H1 (cell line): ENCODE measurements around the gene PRDM1. TPM values are rescaled to one million over a fixed set of nuclear protein-coding genes. Genes with fewer than 3 reads are reported as not detected.
A peak's percentile ranks its signal among the peaks of the same experiment; 100 is the strongest.

Experiments
- ATF2 ChIP-seq: IDR thresholded peaks from 2 replicates; pipeline ENCODE4 v1.6.1; 2012; ENCODE audit warnings: low read length, inconsistent platforms
- CHD7 ChIP-seq: fragments of 300-600 bp; sonication (generic); IDR thresholded peaks from 2 replicates; pipeline ENCODE4 v1.7.1; 2012; ENCODE audit warnings: low read length, moderate library complexity, mild to moderate bottlenecking, inconsistent platforms; ENCODE audit not compliant: insufficient replicate concordance
- KDM5A ChIP-seq: fragments of 200-600 bp; IDR thresholded peaks from 2 replicates; pipeline ENCODE4 v1.7.1; 2012; ENCODE audit warnings: mild to moderate bottlenecking, low read length, inconsistent platforms, mixed read lengths
- NANOG ChIP-seq: IDR thresholded peaks from 2 replicates; pipeline ENCODE4 v1.6.1; 2011; ENCODE audit warnings: low read length, low read depth, mild to moderate bottlenecking, inconsistent platforms; ENCODE audit not compliant: insufficient read depth, poor library complexity, severe bottlenecking
- USF2 ChIP-seq: IDR thresholded peaks from 2 replicates; pipeline ENCODE4 v1.6.1; 2011; ENCODE audit warnings: low read length, improper control_type of control experiment
- polyA plus RNA-seq, 7 experiments: library from polyadenylated mRNA; depleted of rRNA in 3 of 7; stranded (reverse) in 5 of 7; unstranded in 2 of 7; fragments of >200 nt in 5 of 7; fragments of 200-250 nt in 2 of 7; gene quantifications; 1 replicate in 5 of 7; 2 replicates in 1 of 7; 4 replicates in 1 of 7; pipeline versions ENCODE4 v1.2.1 to v1.2.3, GENCODE V29; 2011 to 2013; ENCODE audit warnings: missing spikeins in 2 of 7, mixed read lengths in 2 of 7
- total RNA-seq: library from RNA; stranded (reverse); fragmentation: NEBNext Ultra II Directional; extraction: Animal tissue kit (Norgen Biotek cat#: 25700); gene quantifications from 2 replicates; pipeline ENCODE4 v1.2.1, GENCODE V29; 2021

PRDM1 gene
- total and polyA plus RNA-seq, 2 of the 8 experiments (the other 6 are each of a cell fraction or from before 2014, with no cell fraction given) = 0.21 to 0.74 TPM

- no peak for TF ChIP-seq CHD7
- no peak for TF ChIP-seq ATF2
- TF ChIP-seq KDM5A = no peak
- no peak for TF ChIP-seq NANOG
- TF ChIP-seq USF2 = 0 out of 2 replicates have a peak, but pooled peaks have one; percentile 12
These were observed at the start of gene PRDM1 (continued) for GRCh38 chr6:106085984-106086813.
